ENCODE results near the gene LDB2.
A peak's percentile ranks its signal among the peaks of the same experiment; 100 is the strongest.

Gene LDB2

DNA sequence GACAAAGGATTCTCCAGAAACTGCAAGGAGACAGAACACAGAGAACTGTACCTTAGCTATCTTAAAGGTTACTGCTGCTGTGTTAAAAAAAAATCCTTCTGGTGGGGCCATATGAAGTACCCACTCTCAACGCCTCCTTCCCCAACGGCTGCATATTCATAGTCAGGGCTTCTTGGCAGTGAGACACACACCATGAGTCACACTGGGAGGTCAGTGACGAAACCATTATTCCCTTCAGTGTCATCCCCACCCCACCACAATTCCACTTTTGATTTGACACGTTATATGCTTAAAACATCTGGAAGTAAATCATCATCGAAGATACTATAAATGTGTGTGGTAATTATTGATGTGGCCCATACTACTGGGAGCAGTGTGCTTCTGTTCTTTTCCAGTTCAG is 271.5 kb downstream of the LDB2 start:
- Histone ChIP-seq H3K4me1 (ENCODE audit: control insufficient read depth, insufficient read depth, low read length) (no peaks in the 10 kb centered on the region), H3K27me3 (ENCODE audit: control insufficient read depth in 1 of 2, insufficient read depth in 2 of 2, low read length in 2 of 2) (no peaks in the 10 kb centered on the region), H3K36me3 (ENCODE audit: control insufficient read depth in 2 of 2, insufficient read depth in 2 of 2, low read length in 2 of 2) (no peaks in the 10 kb centered on the region), H3K9ac (ENCODE audit: low read length in 2 of 2) (no peak overlapping the region), H3K4me3 (ENCODE audit: low read length in 2 of 2) (no peak overlapping the region), H3K27ac (ENCODE audit: low read length) (no peak overlapping the region), H3K9me3 (ENCODE audit: control insufficient read depth in 2 of 2, low read length in 2 of 2) (no peaks in the 10 kb centered on the region)

GRCh38 chr4:16622826-16623225 is 275.6 kb downstream of the LDB2 start:
- Histone ChIP-seq H3K4me3 (ENCODE audit: low read length in 2 of 2) (no peak overlapping the region), H3K9ac (ENCODE audit: low read length in 2 of 2) (no peak overlapping the region), H3K9me3 (ENCODE audit: control insufficient read depth in 2 of 2, low read length in 2 of 2) (no peaks in the 10 kb centered on the region), H3K27ac (ENCODE audit: low read length) (no peak overlapping the region), H3K4me1 (ENCODE audit: control insufficient read depth, insufficient read depth, low read length) (no peaks in the 10 kb centered on the region), H3K27me3 (ENCODE audit: control insufficient read depth in 1 of 2, insufficient read depth in 2 of 2, low read length in 2 of 2) (no peaks in the 10 kb centered on the region), H3K36me3 (ENCODE audit: control insufficient read depth in 2 of 2, insufficient read depth in 2 of 2, low read length in 2 of 2) (no peaks in the 10 kb centered on the region)

- Histone ChIP-seq H3K36me3 (ENCODE audit: control insufficient read depth in 2 of 2, insufficient read depth in 2 of 2, low read length in 2 of 2) (no peaks in the 10 kb centered on the region), H3K9me3 (ENCODE audit: control insufficient read depth in 2 of 2, low read length in 2 of 2) (no peaks in the 10 kb centered on the region), H3K27ac (ENCODE audit: low read length) (no peak overlapping the region), H3K4me3 (ENCODE audit: low read length in 2 of 2) (peak overlapping the region in 1 of 2 donors; percentile 4), H3K27me3 (ENCODE audit: control insufficient read depth in 1 of 2, insufficient read depth in 2 of 2, low read length in 2 of 2) (no peaks in the 10 kb centered on the region), H3K9ac (ENCODE audit: low read length in 2 of 2) (no peak overlapping the region), H3K4me1 (ENCODE audit: control insufficient read depth, insufficient read depth, low read length) (no peaks in the 10 kb centered on the region)
Observed at GRCh38 chr4:16617435-16617834, 281.0 kb downstream of the LDB2 start.

DNA sequence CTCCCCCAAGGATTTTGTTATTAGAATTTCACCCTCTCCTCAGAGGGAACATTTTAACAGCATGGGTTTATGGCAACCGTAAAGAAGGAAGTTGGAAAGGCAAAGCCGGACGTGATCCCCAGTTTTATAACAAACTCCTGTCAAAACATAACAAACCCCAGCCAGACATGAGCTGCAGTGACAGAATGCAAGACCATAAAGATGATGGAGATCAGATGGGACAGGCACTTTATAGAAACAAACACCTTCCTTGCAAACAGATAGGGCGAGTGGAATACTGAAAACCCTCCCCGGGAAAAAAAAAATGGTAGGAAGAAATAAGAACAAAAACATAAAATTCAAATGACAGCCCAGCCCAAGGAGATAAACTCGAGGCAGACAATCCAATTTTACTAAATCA is 281.4 kb downstream of the LDB2 start:
- Histone ChIP-seq H3K9ac (ENCODE audit: low read length in 2 of 2) (no peak overlapping the region), H3K27me3 (ENCODE audit: control insufficient read depth in 1 of 2, insufficient read depth in 2 of 2, low read length in 2 of 2) (no peaks in the 10 kb centered on the region), H3K4me1 (ENCODE audit: control insufficient read depth, insufficient read depth, low read length) (no peaks in the 10 kb centered on the region), H3K27ac (ENCODE audit: low read length) (no peak overlapping the region), H3K4me3 (ENCODE audit: low read length in 2 of 2) (peak overlapping the region; percentile 4 to 16), H3K36me3 (ENCODE audit: control insufficient read depth in 2 of 2, insufficient read depth in 2 of 2, low read length in 2 of 2) (no peaks in the 10 kb centered on the region), H3K9me3 (ENCODE audit: control insufficient read depth in 2 of 2, low read length in 2 of 2) (no peaks in the 10 kb centered on the region)

- H3K9me3 ChIP-seq (ENCODE audit: control insufficient read depth in 2 of 2, low read length in 2 of 2) = no peaks in the 10 kb centered on the region
- H3K9ac ChIP-seq (ENCODE audit: low read length in 2 of 2) = no peak overlapping the region
- H3K36me3 ChIP-seq (ENCODE audit: control insufficient read depth in 2 of 2, insufficient read depth in 2 of 2, low read length in 2 of 2) = no peaks in the 10 kb centered on the region
- H3K27ac ChIP-seq (ENCODE audit: low read length) = no peak overlapping the region
- no peaks in the 10 kb centered on the region for H3K4me1 ChIP-seq (ENCODE audit: control insufficient read depth, insufficient read depth, low read length)
- H3K4me3 ChIP-seq (ENCODE audit: low read length in 2 of 2) = no peak overlapping the region
- H3K27me3 ChIP-seq (ENCODE audit: control insufficient read depth in 1 of 2, insufficient read depth in 2 of 2, low read length in 2 of 2) = no peaks in the 10 kb centered on the region
Observed at GRCh38 chr4:16609170-16609758, 289.2 kb downstream of the LDB2 start.

DNA sequence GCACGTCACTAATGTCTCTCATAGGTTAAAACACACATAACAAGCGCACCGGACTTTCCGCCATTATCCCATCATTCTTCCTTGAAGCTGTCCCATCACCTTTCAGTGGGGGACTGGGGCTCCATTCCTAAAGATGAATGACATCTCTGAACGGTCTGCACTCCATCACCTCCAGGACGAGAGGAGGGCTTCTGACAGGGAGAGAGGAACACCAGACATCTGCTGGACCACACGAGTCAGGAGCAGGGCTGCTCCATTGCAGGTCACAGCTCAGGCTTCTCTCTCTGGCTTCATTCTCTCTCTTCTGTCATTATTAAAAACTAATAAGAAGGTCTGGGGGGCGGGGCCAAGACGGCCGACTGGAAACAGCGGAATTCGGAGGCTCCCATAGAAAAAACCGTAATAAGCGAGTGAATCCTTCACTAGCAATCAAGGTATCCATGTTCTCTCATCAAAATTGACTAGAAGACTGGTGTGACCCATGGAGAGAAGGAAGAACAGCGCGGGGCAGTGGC is 289.8 kb downstream of the LDB2 start:
- Histone ChIP-seq H3K9ac (ENCODE audit: low read length in 2 of 2) (no peak overlapping the region), H3K36me3 (ENCODE audit: control insufficient read depth in 2 of 2, insufficient read depth in 2 of 2, low read length in 2 of 2) (no peaks in the 10 kb centered on the region), H3K4me1 (ENCODE audit: control insufficient read depth, insufficient read depth, low read length) (no peaks in the 10 kb centered on the region), H3K27ac (ENCODE audit: low read length) (no peak overlapping the region), H3K9me3 (ENCODE audit: control insufficient read depth in 2 of 2, low read length in 2 of 2) (no peaks in the 10 kb centered on the region), H3K27me3 (ENCODE audit: control insufficient read depth in 1 of 2, insufficient read depth in 2 of 2, low read length in 2 of 2) (no peaks in the 10 kb centered on the region), H3K4me3 (ENCODE audit: low read length in 2 of 2) (no peak overlapping the region)

DNA sequence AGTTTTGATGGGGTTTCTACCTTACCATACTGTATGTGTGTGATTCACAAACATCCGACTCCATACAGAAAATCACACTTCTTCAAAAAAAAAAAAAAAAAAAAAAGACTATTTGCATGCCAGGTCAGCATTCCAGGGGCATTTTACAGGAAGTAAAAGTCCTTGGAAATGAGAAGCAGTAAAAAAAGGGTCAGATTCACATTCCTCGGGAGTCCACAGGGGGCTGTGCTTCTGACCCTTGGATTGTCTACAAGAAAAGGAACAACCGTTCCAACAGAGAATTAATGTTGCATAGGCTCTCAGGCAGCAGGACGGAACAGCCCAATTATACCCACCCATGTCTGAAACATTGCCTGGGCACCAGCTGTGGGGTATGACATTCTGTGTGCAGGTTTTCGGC is 290.3 kb downstream of the LDB2 start:
- H3K36me3 ChIP-seq (ENCODE audit: control insufficient read depth in 2 of 2, insufficient read depth in 2 of 2, low read length in 2 of 2) = no peaks in the 10 kb centered on the region
- H3K9me3 ChIP-seq (ENCODE audit: control insufficient read depth in 2 of 2, low read length in 2 of 2) = no peaks in the 10 kb centered on the region
- no peak overlapping the region for H3K4me3 ChIP-seq (ENCODE audit: low read length in 2 of 2)
- H3K9ac ChIP-seq (ENCODE audit: low read length in 2 of 2) = no peak overlapping the region
- no peak overlapping the region for H3K27ac ChIP-seq (ENCODE audit: low read length)
- H3K4me1 ChIP-seq (ENCODE audit: control insufficient read depth, insufficient read depth, low read length) = no peaks in the 10 kb centered on the region
- no peaks in the 10 kb centered on the region for H3K27me3 ChIP-seq (ENCODE audit: control insufficient read depth in 1 of 2, insufficient read depth in 2 of 2, low read length in 2 of 2)

DNA sequence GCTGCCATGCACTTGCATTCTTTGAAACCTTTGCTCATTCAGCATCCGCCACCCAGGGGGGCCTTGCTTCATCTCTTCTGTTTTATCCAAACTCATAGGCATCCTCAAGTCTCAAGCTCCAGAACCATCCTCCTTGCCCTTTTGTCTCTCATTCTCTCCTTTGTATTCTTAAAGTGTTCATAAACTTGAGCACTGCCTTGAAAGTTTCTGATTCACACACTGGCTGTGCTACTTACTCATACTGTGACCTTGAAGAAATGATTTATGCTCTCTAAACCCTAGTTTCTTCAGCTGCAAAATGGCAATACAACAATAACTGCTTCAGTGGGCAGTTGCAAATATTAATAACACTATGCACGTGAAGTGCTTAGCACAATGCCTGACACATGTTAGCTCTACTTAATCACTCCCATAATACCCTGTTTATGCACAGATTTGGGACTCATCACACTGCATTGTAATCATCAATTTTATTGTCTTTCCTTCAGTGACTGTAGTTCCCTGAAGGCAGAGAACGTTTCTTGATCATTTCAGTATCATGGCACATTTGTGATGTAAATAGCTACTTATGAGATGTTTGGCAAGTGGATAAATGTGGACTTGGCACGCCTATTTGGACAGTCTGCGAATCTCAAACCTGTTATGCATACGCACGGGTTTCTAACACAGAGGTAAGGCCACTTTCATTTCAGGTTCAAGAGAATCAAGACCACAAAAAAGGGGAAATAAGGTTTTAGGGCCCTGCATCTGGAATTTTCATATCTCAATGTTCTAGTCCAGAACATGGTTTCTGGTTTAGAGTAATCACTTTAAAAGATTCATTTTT is 291.0 kb downstream of the LDB2 start:
- H3K27me3 ChIP-seq (ENCODE audit: control insufficient read depth in 1 of 2, insufficient read depth in 2 of 2, low read length in 2 of 2) = no peaks in the 10 kb centered on the region
- H3K9ac ChIP-seq (ENCODE audit: low read length in 2 of 2) = no peak overlapping the region
- H3K4me3 ChIP-seq (ENCODE audit: low read length in 2 of 2) = no peak overlapping the region
- no peaks in the 10 kb centered on the region for H3K4me1 ChIP-seq (ENCODE audit: control insufficient read depth, insufficient read depth, low read length)
- no peaks in the 10 kb centered on the region for H3K36me3 ChIP-seq (ENCODE audit: control insufficient read depth in 2 of 2, insufficient read depth in 2 of 2, low read length in 2 of 2)
- no peak overlapping the region for H3K27ac ChIP-seq (ENCODE audit: low read length)
- no peaks in the 10 kb centered on the region for H3K9me3 ChIP-seq (ENCODE audit: control insufficient read depth in 2 of 2, low read length in 2 of 2)

- H3K27ac ChIP-seq (ENCODE audit: low read length) = no peak overlapping the region
- no peak overlapping the region for H3K9ac ChIP-seq (ENCODE audit: low read length in 2 of 2)
- no peaks in the 10 kb centered on the region for H3K36me3 ChIP-seq (ENCODE audit: control insufficient read depth in 2 of 2, insufficient read depth in 2 of 2, low read length in 2 of 2)
- no peaks in the 10 kb centered on the region for H3K4me1 ChIP-seq (ENCODE audit: control insufficient read depth, insufficient read depth, low read length)
- H3K27me3 ChIP-seq (ENCODE audit: control insufficient read depth in 1 of 2, insufficient read depth in 2 of 2, low read length in 2 of 2) = no peaks in the 10 kb centered on the region
- no peaks in the 10 kb centered on the region for H3K9me3 ChIP-seq (ENCODE audit: control insufficient read depth in 2 of 2, low read length in 2 of 2)
- no peak overlapping the region for H3K4me3 ChIP-seq (ENCODE audit: low read length in 2 of 2)
Observed at GRCh38 chr4:16606691-16607090, 291.8 kb downstream of the LDB2 start.

- Histone ChIP-seq H3K4me3 (ENCODE audit: low read length in 2 of 2) (no peak overlapping the region), H3K4me1 (ENCODE audit: control insufficient read depth, insufficient read depth, low read length) (no peaks in the 10 kb centered on the region), H3K36me3 (ENCODE audit: control insufficient read depth in 2 of 2, insufficient read depth in 2 of 2, low read length in 2 of 2) (no peaks in the 10 kb centered on the region), H3K27ac (ENCODE audit: low read length) (no peak overlapping the region), H3K27me3 (ENCODE audit: control insufficient read depth in 1 of 2, insufficient read depth in 2 of 2, low read length in 2 of 2) (no peaks in the 10 kb centered on the region), H3K9ac (ENCODE audit: low read length in 2 of 2) (no peak overlapping the region), H3K9me3 (ENCODE audit: control insufficient read depth in 2 of 2, low read length in 2 of 2) (no peaks in the 10 kb centered on the region)
Observed at GRCh38 chr4:16603178-16603577, 295.3 kb downstream of the LDB2 start.

GRCh38 chr4:16598597-16599206 is 299.7 kb downstream of the LDB2 start:
- Histone ChIP-seq H3K4me3 (ENCODE audit: low read length in 2 of 2) (no peak overlapping the region), H3K27ac (ENCODE audit: low read length) (no peak overlapping the region), H3K4me1 (ENCODE audit: control insufficient read depth, insufficient read depth, low read length) (no peaks in the 10 kb centered on the region), H3K9ac (ENCODE audit: low read length in 2 of 2) (no peak overlapping the region), H3K27me3 (ENCODE audit: control insufficient read depth in 1 of 2, insufficient read depth in 2 of 2, low read length in 2 of 2) (no peaks in the 10 kb centered on the region), H3K9me3 (ENCODE audit: control insufficient read depth in 2 of 2, low read length in 2 of 2) (no peaks in the 10 kb centered on the region), H3K36me3 (ENCODE audit: control insufficient read depth in 2 of 2, insufficient read depth in 2 of 2, low read length in 2 of 2) (no peaks in the 10 kb centered on the region)
